Retinal pigment epithelial cell (primary cell): ENCODE measurements around the gene LAMTOR1.

ENCODE experiments used
- DNase-seq: peaks from one replicate; pipeline ENCODE4 v3.0.0-alpha.2; 2010; ENCODE audit warnings: low read depth
- H3K4me3 ChIP-seq: 2 replicates; pipeline ENCODE4 v1.5.1; 2011; ENCODE audit warnings: mild to moderate bottlenecking, low read length, control low read depth, moderate library complexity
- CTCF ChIP-seq: conservative IDR thresholded peaks from 2 replicates; pipeline ENCODE4 v1.5.1; 2011; ENCODE audit warnings: low read depth, low read length, control low read depth, inconsistent platforms

LAMTOR1 gene

DNA sequence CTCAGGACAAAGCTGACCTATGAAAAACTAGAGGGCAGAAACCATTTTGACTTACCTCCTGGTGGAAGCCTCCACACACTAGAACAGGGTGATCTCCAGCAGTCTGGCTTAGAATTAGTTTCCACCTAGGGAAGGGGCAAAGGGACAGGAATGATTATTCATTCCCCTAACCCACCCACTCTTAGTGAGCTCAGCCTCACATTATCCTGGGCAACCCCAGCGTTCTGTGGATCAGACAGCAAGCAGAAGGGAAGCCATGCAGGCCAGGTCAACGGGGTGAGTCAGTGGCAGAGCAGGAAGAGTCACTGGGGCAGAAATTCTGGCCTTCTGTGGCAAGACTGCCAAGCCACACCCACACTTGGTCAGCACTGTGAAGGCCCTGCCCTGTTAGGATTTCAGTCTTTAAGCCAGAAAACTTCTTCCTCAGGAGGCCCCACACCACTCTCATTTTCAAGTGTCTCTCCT is 33.3 kb downstream of the LAMTOR1 start:
- H3K4me3 ChIP-seq = no peak overlapping the region
- TF ChIP-seq CTCF = no peak
- DNase-seq = peak; percentile 37

DNA sequence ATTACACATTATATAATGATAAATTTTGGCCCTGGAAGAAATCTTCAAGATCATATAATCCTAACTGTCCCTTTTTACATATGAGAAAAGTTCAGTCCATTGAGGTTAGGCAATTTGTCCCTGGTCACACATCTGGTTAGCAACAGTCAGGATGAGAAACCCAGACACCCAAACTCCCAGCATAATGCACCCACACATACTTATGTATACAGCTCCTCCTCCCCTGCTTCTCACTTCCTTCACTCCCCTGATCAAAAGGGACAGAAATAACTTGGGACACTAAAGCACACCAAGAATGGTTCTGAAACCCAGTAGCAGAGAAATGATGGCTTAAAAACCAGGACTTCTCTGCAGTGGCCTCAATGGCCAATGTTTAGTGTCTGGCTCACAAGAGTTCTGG is 33.9 kb downstream of the LAMTOR1 start:
- TF ChIP-seq CTCF = no peak
- no peak for DNase-seq
- H3K4me3 ChIP-seq = no peak overlapping the region

GRCh38 chr11:72067676-72068075 is 35.4 kb downstream of the LAMTOR1 start:
- H3K4me3 ChIP-seq = no peak overlapping the region
- no peak for TF ChIP-seq CTCF
- DNase-seq = no peak

DNA sequence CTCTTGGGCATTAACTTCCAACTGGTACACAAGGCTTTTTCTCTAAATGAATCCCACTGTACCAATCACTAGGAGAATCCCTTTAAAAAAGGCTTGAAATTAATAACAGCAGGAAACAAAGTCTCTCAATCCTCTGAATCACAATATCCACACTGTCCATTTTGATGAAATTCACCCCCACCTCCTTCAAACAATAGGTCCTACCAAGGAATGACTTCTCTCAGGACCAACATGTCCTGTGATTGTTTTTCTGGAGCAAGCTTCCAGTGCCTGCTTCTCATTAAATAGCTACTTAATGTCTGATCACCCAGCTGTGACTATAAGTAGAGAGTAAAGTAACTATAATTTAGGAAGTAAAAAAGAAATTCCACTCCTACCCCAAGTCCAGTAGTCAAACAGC is 35.8 kb downstream of the LAMTOR1 start:
- DNase-seq = no peak
- TF ChIP-seq CTCF = no peak
- H3K4me3 ChIP-seq = no peak overlapping the region

DNA sequence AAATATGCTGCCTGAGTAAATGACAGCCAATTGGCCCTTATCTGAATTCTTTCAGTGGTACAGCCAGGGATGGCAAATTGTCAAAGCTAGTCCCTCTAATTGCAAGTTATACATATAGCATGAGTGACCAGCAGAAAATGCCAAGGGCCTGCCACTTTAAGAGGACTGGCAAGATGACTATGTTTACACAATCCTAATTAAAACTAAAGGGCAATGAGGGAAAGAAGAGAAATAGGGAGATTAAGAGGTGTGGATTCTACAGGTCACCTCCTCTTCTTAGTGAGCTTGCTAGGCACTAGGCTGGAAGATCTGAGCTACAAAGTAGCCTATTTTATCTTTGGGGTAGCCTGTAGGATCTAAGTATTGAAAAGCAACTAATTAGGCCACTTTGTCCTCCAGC is 36.2 kb downstream of the LAMTOR1 start:
- DNase-seq = no peak
- H3K4me3 ChIP-seq = no peak overlapping the region

GRCh38 chr11:72061739-72062396 is 41.2 kb downstream of the LAMTOR1 start:
- no peak for TF ChIP-seq CTCF
- no peak for DNase-seq
- no peak overlapping the region for H3K4me3 ChIP-seq

More for the DNA sequence above, 36.2 kb downstream of the LAMTOR1 start:
- TF ChIP-seq CTCF = no peak

DNA sequence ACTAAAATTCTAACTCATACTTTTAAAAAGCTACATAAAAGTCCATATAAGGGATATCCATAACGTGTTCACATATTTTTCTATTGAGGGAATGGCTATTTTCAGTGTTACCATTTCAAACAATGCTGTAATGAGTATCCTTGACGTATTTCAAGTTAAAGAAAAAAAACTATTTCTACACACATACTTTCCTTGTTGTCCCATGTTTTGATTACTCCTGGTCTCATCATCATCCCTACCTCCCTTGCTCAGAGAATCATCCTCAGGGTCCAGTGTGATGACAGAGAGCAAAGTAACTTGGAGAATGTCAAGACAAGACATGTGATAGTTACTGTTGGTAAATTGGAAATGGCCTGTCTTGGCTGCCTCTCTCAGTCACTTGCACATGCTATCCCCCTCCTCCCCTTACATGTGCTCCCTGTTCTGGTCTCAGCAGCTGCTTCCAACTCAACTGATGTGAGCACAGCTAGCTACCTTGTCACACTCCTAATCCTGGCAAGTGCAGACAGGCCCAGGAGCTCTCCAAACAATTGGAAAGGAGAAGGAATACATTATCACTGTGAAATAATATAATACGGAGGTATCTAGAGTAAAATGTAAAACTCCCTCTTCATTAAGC is 44.6 kb downstream of the LAMTOR1 start:
- DNase-seq = no peak
- no peak for TF ChIP-seq CTCF

More for the DNA sequence above, 44.6 kb downstream of the LAMTOR1 start:
- no peak overlapping the region for H3K4me3 ChIP-seq
